ENCODE data around the gene EFL1.
"Not testable (repeated sequence)": the region's sequence is repeated elsewhere in the genome, so short reads cannot be mapped to it uniquely, and the experiment has no call there.

EFL1 gene

DNA sequence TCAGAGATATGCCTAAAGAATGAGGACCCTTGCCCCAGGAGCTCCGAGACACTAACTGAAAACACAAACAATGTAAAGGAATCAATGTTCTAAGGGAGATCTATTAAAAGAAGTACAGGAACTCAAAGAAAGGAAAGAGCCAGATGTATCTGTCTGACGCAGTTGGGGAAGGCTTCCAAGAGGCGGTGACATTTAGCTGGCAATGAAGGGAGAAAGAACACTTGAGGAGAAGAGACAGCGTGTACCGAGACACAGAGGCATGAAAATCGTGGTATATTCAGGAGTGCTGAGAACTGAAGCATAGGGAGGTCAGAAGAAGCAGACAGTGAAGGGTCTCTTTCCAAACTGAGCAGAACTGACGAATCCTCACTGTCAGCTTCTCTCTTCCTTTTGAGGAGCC, 66.7 kb downstream of the EFL1 start:
- DNase-seq, result not testable (repeated sequence)

DNA sequence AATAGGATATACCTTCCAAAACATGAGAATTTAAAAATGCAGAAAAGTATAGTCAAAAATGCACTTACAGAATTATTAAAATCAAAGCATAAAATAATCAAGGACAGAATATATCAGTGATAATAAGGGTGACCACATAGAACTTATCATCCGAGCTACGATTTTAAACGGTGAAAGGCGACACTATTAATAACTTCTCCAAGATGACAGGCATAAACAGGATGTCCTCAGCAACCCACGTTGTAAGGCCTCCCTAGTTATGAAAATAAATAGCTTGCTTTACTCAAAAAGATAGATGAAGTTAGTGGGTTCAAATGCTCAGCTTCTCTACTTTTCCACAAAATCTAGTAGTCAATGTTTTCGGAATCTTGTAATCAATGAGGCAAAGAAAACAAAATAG, 68.0 kb downstream of the EFL1 start:
- DNase-seq, result not testable (repeated sequence)

DNA sequence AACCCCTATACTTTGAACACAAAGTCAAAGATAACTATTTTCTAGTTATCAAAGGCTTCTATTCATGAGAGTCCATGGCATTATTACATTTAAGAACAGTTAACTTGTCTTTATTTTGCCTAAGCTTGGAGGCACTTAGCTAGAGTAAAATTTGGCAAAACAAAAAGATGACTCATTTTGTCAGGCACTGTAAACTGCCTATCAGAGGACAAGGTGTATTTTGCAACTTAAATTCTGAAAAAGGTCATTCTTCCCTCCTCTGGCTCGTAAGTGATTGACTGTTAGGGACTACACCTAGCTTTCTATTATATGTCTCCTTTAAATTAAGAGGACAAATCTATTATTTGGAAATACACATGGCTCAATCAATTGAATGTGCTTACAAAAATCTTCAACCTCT, 69.1 kb downstream of the EFL1 start:
- not testable (repeated sequence) for DNase-seq

DNA sequence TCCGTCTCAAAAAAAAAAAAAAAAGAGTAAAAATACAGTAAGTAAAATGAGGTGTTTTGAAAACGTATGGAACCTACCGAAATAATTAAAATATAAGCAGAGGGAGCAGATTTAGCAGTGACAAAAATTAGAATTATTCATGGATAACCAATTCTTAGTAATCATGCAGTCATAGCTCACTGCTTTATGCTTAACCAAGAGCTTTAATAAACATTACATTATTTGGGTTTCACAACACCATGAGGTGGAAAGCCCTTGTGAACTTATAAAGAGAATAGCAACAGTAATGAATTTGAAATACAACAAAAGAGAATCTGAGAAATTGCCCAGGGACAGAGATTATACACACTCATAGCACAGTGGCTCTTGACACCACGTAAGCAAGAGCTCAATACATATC, 70.1 kb downstream of the EFL1 start:
- not testable (repeated sequence) for DNase-seq

DNA sequence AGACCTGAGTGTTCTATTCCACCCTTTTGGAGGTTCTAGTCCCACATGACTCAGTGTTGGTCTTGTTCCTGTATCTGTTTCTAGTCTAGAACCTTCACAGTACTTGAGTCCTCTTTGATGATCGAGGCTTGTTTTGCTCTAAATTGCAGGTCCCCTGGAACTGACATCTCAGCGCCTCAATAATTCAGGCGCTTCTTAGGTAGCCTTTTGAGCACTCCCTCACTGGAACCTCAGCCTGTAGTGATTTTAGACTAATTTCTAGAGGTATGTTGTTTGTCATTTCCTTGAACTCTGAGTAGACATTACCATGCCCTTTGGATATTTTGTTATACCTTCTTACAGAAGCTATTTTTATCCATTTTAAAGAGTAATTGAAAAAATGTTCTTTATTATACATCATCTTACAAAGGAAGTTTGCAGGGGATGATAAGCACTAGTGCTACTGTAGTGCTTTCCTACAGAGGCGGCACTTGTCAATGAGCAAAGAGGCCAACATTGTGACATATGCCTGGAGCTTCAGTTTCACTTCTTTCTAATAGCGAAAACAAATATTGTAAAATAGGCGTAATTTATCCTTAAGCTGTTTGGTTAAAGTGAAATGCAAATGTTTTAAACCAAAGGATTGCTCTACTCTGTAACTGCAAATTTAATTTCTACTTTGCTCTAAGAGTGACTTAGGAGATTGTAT, 75.7 kb downstream of the EFL1 start:
- no peak for DNase-seq

DNA sequence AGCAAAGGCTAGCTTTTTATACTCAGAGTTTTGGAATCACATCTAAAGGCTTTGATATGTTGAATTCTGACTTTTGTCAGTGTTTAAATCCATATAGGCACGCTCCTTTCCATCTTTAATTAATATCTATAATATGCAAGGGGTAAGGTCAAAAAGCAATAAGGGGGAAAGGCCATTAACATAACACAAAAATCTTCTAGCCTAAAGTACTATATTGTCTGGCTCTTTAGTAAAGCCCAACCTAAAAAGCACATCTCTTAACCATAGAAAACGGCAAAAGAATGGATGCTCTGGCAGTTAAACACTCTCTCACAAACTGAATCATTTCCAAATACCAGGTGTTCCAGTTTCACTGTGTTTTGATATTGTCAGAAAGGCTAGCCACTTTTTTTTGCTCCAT, 76.4 kb downstream of the EFL1 start:
- no peak for DNase-seq

DNA sequence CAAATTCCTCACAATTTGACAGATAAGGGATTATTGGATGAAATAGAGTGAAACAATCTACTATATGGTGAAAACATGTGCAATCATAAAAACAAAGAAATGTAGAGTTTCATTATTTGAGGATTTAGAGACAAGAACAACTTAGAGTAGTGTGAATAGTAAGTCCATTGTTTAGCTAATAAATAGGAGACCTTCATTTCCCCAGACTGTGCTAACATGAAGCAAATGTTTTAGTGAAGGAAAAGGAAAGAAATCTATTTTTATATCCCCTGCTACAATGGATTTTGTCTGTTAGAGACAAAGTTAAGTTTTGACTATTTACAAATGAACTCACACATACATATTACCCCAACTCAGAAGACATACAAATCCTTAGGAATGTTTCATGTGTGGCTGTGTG, 77.8 kb downstream of the EFL1 start:
- no peak for DNase-seq

DNA sequence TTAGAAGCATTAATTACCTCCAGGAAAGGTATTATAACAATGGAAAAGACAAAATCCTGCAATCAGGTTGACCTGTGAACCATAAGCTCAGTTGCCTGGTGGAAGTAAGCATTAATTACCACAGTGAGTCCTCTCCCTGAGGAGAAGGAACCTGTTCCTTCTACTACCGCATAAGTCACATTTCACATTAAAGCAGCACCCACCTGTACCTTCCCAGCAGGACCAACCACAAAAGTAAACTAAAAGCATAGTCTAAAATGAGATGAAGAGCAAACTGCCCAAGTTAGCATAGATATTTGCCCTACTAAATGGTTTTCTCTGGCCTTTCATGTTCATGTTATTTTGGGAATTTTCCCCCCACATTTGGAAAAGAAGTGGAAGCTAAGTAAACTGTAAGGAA, 78.2 kb downstream of the EFL1 start:
- no peak for DNase-seq

DNA sequence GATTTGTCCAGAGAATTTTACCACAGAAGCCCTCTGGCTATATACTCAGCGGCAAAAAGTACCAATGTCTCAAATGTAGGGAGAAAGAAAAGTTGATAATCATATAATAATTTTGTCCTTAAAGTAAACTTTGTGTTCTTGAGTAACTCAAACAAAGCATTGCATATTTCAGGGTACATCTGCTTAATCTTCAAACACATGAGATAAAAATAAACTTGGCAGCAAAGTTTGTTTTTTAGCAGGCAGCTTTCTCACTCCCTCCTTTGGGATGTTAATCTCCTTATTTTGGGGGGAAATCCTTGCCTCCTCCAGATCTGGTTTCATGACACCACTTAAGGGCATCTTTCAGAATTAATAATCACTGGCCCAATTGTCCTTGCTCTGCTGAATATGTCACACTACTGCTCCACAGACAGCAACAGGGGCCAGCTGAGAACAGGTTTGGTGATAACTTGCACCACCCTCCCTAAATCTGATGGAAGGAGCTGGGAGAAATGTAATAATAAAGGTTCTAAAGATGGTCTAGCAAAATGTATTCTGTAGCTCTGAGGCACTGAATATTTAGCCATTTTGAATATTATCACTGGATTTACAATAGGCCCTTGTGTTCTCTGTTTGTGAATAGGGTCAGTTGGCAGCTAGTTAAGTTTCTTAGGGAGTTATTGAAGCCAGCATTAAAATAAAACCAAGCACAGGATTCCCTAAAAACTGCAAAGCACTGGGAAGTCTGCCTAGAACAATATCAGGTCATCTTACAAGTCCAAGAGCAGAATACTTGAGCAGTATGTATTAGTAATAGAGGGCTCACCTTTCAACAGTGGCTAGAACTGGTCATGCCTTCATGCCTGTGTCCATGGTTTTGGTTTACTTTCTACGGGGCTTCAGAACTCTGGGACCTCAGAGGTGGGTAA, 79.2 kb downstream of the EFL1 start:
- DNase-seq, result no peak

DNA sequence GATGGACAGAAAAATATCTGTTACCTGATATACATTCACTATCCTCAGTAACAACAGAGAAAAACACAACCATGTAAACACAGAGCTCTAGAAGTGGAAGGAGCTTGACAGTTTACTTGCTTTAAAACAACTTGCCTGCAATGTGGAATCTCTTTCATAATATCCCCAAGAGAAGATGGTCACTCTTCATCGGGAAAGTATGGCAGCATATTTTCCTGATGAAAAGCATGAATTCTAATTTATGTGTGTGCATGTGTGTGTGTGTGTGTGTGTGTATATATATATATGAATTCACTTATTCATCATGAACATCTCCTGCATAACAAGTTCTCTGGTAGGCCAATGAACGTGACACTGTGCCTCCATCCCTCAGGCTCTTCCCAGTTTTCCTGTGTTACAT, 81.2 kb downstream of the EFL1 start:
- no peak for DNase-seq

DNA sequence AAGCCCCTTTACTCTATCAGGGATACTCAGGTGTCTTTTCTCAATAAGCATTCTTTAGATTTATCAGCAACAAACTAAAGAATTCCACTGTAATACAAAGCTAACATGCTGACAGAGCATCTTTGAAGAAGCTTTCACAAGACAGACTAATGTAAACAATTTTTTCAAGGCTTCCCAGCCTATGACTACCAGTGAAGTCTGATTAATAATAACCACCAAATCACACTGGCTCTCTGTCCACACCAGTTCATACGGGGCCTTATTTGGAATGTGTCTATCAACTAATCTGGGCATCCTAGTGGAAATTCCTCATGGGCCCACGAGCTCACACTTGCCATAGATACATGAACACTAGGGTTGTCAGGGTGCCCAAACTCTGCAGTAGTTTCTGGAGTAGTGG, 84.5 kb downstream of the EFL1 start:
- no peak for DNase-seq

DNA sequence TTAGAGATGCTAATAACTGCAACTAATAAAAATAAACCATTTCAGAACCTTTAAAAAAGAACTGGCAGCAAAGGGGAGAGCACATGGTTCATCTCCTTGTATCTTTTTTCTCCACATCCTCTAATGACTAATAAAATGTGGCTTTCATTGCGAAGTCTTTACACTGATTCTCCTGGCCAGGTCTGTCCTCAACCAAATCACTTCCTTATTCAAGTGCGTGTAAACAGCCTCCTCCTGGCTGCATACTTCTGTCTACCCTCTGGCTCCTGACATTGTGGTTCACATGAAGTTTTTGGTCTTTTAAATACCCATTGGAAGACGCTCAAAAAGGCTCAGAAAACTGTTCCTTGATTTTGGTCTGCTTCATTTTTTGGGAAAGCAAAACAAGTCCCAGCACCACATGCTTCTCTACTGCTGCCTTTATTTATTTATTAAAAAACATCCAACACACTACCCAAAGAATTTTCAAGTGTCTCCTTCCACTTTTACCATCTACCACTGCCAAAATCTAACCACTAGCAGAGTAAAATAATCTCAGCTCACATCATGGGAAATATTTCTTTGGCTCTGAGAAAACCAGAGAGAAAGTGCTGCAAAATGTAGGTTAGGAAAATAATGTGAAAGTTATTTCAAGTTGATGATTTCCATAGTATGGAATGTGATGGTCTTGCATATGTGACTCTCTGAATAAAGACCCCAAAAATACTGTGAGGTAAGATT, 85.1 kb downstream of the EFL1 start:
- no peak for DNase-seq

DNA sequence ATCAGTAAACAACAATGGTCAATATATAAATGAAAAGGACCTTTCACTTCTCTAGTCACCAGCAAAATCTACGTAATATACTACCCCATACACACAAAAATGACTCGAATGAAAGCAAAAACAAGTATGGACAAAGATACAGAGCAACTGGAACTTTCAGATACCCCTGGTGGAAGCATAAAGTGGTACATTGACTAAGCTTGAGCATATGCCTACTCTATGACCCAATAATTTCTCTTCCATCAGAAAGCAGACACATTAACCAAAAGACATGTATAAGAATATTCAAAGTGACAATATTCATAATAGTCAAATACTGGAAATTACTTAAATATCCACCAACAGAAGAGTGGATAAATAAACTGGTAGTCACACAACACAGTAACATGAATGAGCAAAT, 86.0 kb downstream of the EFL1 start:
- DNase-seq, result no peak

DNA sequence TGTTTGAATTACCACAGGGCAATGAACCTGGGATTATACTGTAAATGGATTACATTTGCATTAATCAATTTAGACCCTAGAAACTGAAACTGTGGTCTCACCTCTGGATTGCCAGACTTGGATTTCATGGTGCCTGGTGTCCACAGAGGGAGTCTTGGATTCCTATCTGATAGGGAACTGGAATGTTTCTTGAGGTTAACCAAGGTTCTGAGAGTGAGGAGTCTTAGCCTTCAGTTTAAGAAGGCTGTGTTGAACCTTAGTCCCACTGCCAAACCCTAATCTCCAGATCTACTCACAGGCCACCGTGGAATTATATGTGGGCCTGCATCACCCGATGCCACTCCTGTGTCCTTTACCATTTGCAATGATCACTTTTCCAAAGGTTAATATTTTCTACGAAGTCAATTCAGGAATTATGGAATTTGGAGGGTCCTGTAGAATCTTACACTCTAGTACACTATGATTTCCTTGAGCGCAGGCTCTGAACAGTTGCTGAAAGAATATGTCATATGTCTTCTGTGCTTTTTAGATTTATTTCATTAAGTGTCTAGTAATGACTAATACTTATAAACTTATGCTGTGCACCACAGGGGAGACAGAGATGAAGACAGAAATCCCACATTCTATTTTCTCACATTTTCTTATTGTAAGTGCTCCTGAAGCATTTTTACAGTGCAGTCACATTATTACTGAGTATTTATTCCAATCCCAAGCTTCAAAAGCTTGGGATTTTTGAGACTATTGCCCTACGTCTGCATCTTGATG, 87.9 kb downstream of the EFL1 start:
- DNase-seq, result no peak

DNA sequence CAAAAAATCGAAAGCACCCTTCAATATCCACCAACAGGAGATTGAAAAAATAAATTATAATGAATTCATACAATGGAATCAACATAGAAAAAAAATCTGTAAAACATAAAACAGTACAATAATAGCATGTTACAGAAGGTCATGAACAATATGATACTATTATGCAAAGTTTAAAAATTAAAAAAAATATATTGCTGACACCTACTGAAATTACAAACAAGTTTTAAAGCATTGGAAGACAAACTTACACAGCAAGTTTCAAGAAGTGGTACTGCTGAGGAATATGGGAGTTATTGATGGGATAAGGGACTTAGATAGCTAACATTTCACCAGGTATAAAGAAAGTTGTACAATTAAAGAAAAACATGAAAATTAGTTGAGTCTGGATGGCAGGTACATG, 89.4 kb downstream of the EFL1 start:
- no peak for DNase-seq

DNA sequence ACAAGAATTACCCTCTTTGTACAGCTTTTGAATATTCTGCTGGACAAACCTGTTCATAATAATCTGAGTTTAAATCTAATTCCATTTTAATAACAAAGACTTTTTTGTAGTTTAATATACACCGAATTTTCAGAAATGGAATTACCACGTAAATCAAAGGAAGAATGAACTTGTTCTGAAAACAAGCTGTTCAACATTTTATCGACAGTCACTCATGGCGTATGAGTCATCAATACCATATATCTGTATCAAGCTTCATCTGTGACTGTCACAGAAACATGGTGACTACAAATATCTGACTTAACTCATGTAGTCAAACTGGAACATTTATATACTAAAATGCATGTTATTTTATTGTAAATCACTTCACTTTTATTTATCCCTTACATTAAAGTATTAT, 90.0 kb downstream of the EFL1 start:
- no peak for DNase-seq

DNA sequence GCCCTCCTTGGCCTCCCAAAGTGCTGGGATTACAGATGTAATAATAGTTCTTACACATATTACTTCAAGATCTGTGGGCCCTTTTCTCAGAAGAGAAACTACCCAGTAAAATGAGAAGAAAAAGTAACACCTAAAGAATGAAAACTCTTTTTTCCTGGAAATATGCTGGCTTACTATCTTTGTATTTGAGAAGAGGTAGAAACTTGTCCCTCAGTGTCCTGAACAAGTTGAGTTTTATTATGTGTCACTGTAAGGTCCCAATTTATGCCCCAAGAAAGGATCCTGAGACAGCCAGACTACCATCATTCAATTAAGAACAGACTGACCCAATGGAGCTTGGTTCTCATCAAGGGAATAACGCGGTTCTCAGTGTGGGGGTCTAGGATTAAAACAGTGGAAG, 93.8 kb downstream of the EFL1 start:
- DNase-seq, result no peak

DNA sequence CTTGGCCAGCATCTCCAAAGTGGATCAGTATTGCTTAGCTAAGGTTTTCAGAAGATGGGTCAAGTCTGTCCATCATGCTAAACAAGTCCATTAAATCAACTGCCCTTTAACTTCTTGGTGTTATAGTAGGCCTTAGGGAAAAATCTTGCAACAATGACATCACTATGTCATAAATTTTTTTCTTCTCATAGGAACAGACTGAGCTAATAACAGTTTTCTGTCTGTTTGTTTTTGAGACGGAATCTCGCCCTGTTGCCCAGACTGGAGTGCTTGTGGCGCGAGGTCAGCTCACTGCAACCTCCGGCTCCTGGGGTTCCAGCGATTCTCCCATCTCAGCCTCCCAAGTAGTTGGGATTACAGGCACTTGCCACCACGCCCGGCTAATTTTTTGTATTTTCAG, 94.2 kb downstream of the EFL1 start:
- DNase-seq, result no peak

DNA sequence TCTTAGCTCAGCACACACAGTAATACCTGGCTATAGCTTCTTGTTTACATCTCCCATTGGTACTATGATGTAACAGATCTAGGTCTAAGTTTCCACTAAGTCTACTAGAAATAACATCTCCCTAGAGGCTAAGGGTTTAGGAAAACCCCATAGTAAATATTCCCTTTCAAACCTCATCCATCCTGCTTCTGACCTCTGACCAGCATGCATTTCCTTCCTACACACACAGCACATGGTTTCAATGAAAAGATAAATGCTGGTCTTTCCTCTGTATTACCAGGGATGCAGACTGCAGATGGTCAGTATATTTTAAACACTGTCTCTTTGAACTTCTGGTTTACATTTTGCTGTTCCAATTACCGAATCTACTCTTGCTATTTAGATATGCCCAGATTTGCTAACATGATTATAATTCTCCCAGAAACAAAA, 96.6 kb downstream of the EFL1 start:
- no peak for DNase-seq

DNA sequence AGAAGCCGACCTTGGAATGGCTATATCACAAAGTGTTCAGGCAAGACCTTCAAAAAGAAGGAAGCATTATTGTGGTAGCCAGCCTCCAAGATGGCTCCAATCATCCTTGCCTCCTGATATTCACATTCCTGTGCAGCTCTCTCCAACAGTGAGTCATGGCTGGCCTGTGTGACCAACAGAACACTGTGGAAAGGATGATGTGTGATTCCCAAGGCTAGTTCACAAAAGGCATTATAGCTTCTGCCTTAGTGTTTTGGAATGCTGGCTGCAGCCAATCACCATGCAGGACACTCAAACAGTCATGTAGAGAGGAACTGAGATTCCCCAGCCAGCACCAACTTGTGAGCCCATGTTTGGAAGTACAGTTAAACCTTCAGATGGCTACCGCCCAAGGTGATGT, 102.6 kb downstream of the EFL1 start:
- no peak for DNase-seq

DNA sequence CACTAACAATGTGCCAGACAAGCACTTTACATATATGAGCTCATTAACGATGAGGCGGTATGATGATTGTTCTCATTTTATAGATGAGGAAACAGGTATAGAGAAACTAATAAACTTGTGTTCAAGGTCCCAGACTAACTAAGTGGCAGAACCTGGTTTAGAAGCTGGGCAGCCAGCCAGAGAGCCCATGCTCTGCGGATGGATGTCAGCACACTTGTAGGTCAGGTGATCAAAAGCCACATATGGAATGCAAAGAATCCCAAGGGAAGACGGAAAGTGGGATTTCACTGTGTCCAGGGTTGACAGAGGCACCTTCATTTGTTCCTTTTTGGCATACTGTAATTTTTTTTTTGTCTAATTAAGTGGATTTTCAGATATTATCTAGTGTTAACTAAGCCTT, 103.7 kb downstream of the EFL1 start:
- no peak for DNase-seq

DNA sequence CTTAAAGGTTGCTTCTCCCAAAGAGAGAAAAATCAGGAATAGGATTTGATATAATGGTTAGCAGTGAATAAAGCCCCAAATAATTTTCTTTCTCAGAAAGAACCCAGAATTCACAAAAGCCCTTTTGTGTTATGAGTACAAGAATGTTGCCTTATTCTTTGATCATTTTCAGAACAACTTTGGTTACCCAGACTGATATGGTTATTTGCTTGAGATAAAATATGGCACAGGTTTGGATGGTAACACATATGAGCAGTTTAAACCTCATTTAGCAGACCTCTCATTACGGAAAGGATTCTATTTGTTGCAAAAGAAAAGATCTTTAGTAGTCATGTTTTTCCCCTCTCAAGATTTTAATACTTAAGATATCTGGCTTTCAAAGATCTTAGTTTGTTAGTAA, 111.9 kb downstream of the EFL1 start:
- no peak for DNase-seq

DNA sequence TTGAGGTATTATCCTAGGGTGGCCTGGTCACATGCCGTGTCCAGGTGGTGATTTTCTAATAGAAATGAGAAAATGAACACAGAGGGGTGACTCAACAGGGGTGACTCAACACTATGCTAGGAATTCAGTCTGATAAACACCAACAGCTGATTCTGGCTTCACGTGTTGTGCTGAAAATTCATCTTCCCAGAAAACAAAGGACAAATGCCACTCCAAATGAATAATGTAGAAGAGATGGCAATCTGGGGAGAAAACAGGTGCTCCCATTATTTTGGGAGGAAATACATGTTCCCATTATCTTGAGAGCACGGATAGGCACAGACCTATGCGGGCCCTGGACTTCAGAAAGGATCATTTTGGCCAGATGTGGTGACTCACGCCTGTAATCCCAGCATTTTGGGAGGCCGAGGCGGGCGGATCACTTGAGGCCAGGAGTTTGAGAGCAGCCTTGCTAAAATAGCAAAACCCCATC, 115.5 kb downstream of the EFL1 start:
- no peak for DNase-seq
